Measurements from ENCODE around the gene PRDX2. TPM values are rescaled to one million over a fixed set of nuclear protein-coding genes. Genes with fewer than 3 reads are reported as not detected.

PRDX2 gene
- total RNA-seq, 1 donor from 2014 or later = 294 TPM

DNA sequence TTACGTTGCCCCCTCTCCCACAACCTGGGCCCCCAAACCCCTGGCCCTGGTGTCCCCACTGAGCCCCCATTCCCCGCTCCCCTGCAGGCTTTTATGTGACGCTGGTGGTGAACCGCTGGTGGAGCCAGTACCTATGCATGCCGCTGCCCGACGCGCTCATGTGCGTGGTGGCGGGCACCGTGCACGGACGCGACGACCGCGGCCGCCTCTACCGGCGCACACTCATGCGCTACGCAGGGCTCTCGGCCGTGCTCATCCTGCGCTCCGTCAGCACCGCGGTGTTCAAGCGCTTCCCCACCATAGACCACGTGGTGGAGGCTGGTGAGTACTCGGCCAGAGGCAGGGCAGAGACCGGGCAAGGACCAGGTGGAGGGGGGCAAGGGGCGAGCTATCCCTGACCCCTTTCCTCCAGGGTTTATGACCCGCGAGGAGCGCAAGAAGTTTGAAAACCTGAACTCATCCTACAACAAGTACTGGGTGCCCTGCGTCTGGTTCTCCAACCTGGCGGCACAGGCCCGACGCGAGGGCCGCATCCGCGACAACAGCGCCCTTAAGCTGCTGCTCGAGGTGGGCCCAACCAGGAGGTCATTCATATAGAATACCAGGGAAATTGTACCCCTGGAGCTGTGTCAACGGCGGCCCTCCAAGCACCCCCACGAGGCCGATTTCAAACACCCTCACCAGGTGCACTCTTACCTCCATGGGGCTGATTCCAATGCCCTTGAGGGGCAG, 47.0 kb downstream of the PRDX2 start:
- H3K27ac Mint-ChIP-seq = no peak overlapping the region
- no peak overlapping the region for H3K4me3 Mint-ChIP-seq
- no peaks in the 10 kb centered on the region for H3K9me3 Mint-ChIP-seq
- peaks cover 20% of the 10 kb centered on the region for H3K27me3 Mint-ChIP-seq
- peaks cover 7% of the 10 kb centered on the region for H3K4me1 Mint-ChIP-seq
- H3K36me3 Mint-ChIP-seq (ENCODE audit: low read depth) = no peaks in the 10 kb centered on the region
- intact Hi-C loops (cut with micrococcal nuclease) = no loop called here
- no peak for DNase-seq

- Mint-ChIP-seq H3K4me1 (peaks cover 4% of the 10 kb centered on the region), H3K9me3 (peaks cover 6% of the 10 kb centered on the region), H3K4me3 (no peak overlapping the region), H3K36me3 (ENCODE audit: low read depth) (peaks cover 12% of the 10 kb centered on the region), H3K27me3 (peaks cover 18% of the 10 kb centered on the region), H3K27ac (no peak overlapping the region)
- no peak for DNase-seq
- intact Hi-C loops (cut with micrococcal nuclease) = no loop called here
Measured at GRCh38 chr19:12752056-12752781, 49.4 kb downstream of the PRDX2 start.

GRCh38 chr19:12751635-12752034, 50.0 kb downstream of the PRDX2 start, which contains the start of gene BEST2:
TSS of gene BEST2 (plus strand) at chr19:12751791. CDS start at chr19:12752593, 802 bp downstream.
- Mint-ChIP-seq H3K9me3 (peaks cover 6% of the 10 kb centered on the region), H3K4me1 (peaks cover 4% of the 10 kb centered on the region), H3K4me3 (no peak within 1 kb of the TSS), H3K27ac (no peak within 1 kb of the TSS), H3K27me3 (peaks cover 18% of the 10 kb centered on the region), H3K36me3 (ENCODE audit: low read depth) (peaks cover 18% of the 10 kb centered on the region)
- no peak for DNase-seq
- intact Hi-C loops (cut with micrococcal nuclease) = no loop called here

DNA sequence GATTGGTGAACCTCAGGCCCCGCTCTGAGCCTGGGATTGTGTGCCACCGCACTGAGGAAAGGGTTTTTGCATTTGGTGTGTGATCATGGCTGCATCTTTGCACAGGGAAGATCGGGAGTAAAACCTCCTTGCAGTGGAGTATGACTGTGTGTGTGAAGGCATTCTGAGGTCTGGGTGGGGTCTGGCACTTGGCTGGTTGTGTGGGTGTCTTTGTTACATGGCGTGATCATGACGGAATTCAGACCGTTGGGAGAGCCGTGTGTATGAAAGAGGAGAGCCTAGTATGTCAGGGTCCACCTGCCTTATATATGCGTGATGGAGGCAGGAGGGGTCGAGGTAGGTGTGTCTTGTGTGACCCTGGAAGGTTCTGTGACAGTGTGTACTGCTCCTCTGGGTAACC, 50.7 kb downstream of the PRDX2 start:
- intact Hi-C loops (cut with micrococcal nuclease) = no loop called here
- H3K4me3 Mint-ChIP-seq = no peak overlapping the region
- peaks cover 22% of the 10 kb centered on the region for H3K36me3 Mint-ChIP-seq (ENCODE audit: low read depth)
- peaks cover 6% of the 10 kb centered on the region for H3K9me3 Mint-ChIP-seq
- H3K4me1 Mint-ChIP-seq = peaks cover 4% of the 10 kb centered on the region
- no peak for DNase-seq
- no peak overlapping the region for H3K27ac Mint-ChIP-seq
- H3K27me3 Mint-ChIP-seq = peaks cover 18% of the 10 kb centered on the region

- H3K4me3 Mint-ChIP-seq = no peak overlapping the region
- H3K36me3 Mint-ChIP-seq (ENCODE audit: low read depth) = peaks cover 29% of the 10 kb centered on the region
- peaks cover 4% of the 10 kb centered on the region for H3K4me1 Mint-ChIP-seq
- H3K27me3 Mint-ChIP-seq = peaks cover 18% of the 10 kb centered on the region
- H3K9me3 Mint-ChIP-seq = peaks cover 6% of the 10 kb centered on the region
- no peak for DNase-seq
- H3K27ac Mint-ChIP-seq = no peak overlapping the region
- intact Hi-C loops (cut with micrococcal nuclease) = no loop called here
Measured at GRCh38 chr19:12749938-12750521, 51.6 kb downstream of the PRDX2 start.

- intact Hi-C loops (cut with micrococcal nuclease) = no loop called here
- H3K4me3 Mint-ChIP-seq = no peak overlapping the region
- peaks cover 35% of the 10 kb centered on the region for H3K36me3 Mint-ChIP-seq (ENCODE audit: low read depth)
Measured at GRCh38 chr19:12748489-12748888, 53.1 kb downstream of the PRDX2 start.

More at GRCh38 chr19:12748489-12748888, 53.1 kb downstream of the PRDX2 start:
- Mint-ChIP-seq H3K27me3 (peaks cover 18% of the 10 kb centered on the region), H3K9me3 (peaks cover 6% of the 10 kb centered on the region), H3K27ac (no peak overlapping the region), H3K4me1 (peaks cover 4% of the 10 kb centered on the region)
- no peak for DNase-seq

Other genes with a start within 250 kb of the PRDX2 start
- 8.7 and 9.0 TPM in 2 replicates for gene ZNF490, start 191.0 kb downstream of the PRDX2 start, total RNA-seq
- 22.3 and 26.6 TPM in 2 replicates for gene ZNF791, start 190.9 kb downstream of the PRDX2 start, total RNA-seq
- gene MAN2B1, start 135.1 kb downstream of the PRDX2 start, total RNA-seq = 118 and 136 TPM in 2 replicates
- gene WDR83, start 135.0 kb downstream of the PRDX2 start, total RNA-seq = 21.7 and 27.1 TPM in 2 replicates
- gene DHPS, start 119.9 kb downstream of the PRDX2 start, total RNA-seq = 138 and 155 TPM in 2 replicates
- gene GNG14, start 113.8 kb downstream of the PRDX2 start, total RNA-seq = not detected in 2 replicates
- gene FBXW9, start 105.2 kb downstream of the PRDX2 start, total RNA-seq = 12.4 and 12.9 TPM in 2 replicates
- gene TNPO2, start 77.9 kb downstream of the PRDX2 start, total RNA-seq = 153 and 163 TPM in 2 replicates
- gene TRIR, start 67.1 kb downstream of the PRDX2 start, total RNA-seq = 216 and 218 TPM in 2 replicates
- gene GET3, start 64.3 kb downstream of the PRDX2 start, total RNA-seq = 64.6 and 67.3 TPM in 2 replicates
- gene BEST2, start 50.0 kb downstream of the PRDX2 start, total RNA-seq = not detected in 2 replicates
- gene HOOK2, start 26.2 kb downstream of the PRDX2 start, total RNA-seq = 17.8 and 18.3 TPM in 2 replicates
- gene JUNB, start 10.3 kb downstream of the PRDX2 start, total RNA-seq = 302 and 310 TPM in 2 replicates
- 26.8 and 32.7 TPM in 2 replicates for gene THSD8, start 269 bp upstream of the PRDX2 start, total RNA-seq
- 35.8 and 51.5 TPM in 2 replicates for gene RNASEH2A, start 4.8 kb upstream of the PRDX2 start, total RNA-seq
- gene RTBDN, start 32.8 kb upstream of the PRDX2 start, total RNA-seq = not detected in 2 replicates
- 1.6 and 2.4 TPM in 2 replicates for gene MAST1, start 36.7 kb upstream of the PRDX2 start, total RNA-seq
- 21.5 and 22.0 TPM in 2 replicates for gene DNASE2, start 79.6 kb upstream of the PRDX2 start, total RNA-seq
- gene KLF1, start 85.4 kb upstream of the PRDX2 start, total RNA-seq = 0.77 and 1.2 TPM in 2 replicates
- 66.9 and 71.6 TPM in 2 replicates for gene GCDH, start 89.4 kb upstream of the PRDX2 start, total RNA-seq
- gene SYCE2, start 117.5 kb upstream of the PRDX2 start, total RNA-seq = 2.3 and 3.3 TPM in 2 replicates
- gene FARSA, start 131.9 kb upstream of the PRDX2 start, total RNA-seq = 202 and 208 TPM in 2 replicates
- 987 and 994 TPM in 2 replicates for gene CALR, start 136.8 kb upstream of the PRDX2 start, total RNA-seq
- gene RAD23A, start 144.1 kb upstream of the PRDX2 start, total RNA-seq = 208 and 212 TPM in 2 replicates
- gene GADD45GIP1, start 155.4 kb upstream of the PRDX2 start, total RNA-seq = 32.4 and 34.4 TPM in 2 replicates
- 0.12 TPM in 1 of 2 replicates, not detected in the other for gene DAND5, start 167.8 kb upstream of the PRDX2 start, total RNA-seq
- 8.3 and 10.4 TPM in 2 replicates for gene NFIX, start 193.7 kb upstream of the PRDX2 start, total RNA-seq

All from activated CD4-positive, alpha-beta T cell treated with anti-CD3 and anti-CD28 coated beads, Interleukin-2, amount 10 ng/mL, durations not matched to agents 24 days and 14 days (primary cell).